Stimulated activated CD8-positive, alpha-beta memory T cell treated with anti-CD3 and anti-CD28 coated beads, Interleukin-15, amount 100 ng/mL, for 1 hour (primary cell): Measurements from ENCODE around the gene KLHL36.

ENCODE experiments used
- DNase-seq: peaks from one replicate; pipeline ENCODE4 v3.0.0-alpha.2; 2020; ENCODE audit warnings: low read depth

The KLHL36 gene

DNA sequence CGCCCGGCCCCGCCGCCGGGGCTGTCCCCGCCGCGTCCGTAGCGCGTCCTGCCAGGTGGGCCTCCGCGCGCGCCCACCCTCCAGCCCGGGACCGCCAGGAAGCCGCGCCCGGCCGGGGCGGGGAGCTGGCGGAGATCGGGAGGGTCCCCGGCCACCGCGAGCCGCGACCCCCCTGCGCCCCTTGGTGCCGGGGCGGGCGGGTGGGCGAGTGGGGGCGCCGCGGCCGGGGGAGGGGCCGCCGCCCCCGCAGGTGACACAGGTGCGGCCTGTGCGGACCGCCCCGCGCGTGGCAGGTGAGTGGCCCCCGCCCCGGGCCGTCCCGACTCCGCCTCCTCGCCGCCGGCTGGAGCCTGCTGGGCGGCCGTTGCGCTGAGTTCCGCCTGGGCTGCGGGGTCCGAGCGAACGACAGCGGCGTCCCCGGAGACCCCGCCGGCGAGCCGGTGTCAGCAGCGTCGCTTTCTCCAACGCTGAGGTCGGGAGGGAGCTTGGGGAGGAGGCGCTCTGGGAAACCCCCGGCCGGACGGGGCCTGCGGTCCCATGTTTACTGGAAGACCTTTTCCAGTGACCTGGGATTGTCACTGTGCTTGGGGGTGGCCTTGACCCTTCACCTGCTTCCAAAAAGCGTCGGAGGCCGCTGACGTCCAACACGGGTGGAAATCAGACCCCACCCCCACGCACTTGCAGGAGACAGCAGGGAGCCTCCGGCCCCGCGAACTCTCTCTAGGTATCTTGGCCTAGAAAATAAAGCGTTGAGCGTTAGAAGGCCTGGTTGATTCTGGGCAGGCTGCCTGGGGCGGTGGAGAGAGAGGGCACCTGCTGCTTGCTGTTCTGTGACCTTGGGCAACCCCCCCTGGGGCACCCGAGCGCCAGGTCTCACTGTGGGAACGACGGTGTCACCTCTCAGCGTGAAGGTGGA lies 542 bp downstream of the KLHL36 start:
- DNase-seq = no peak

DNA sequence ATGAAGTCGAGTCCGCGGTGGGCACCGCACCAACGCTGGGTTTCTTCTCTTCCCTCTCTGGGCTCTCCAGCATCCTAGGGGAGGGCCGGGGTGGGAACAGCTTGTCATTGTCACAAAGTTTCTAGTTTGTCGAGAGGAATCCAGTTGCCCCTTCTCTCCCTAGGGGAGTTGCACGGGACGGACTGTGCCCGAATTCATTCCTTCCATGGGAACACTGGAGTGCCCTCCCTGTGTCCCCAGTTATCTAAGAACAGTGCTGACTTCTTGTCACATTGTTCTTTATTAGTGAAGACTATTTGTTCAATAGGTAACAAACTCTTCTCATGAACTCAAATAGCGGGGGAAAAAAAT lies 1.2 kb downstream of the KLHL36 start:
- DNase-seq = no peak

DNA sequence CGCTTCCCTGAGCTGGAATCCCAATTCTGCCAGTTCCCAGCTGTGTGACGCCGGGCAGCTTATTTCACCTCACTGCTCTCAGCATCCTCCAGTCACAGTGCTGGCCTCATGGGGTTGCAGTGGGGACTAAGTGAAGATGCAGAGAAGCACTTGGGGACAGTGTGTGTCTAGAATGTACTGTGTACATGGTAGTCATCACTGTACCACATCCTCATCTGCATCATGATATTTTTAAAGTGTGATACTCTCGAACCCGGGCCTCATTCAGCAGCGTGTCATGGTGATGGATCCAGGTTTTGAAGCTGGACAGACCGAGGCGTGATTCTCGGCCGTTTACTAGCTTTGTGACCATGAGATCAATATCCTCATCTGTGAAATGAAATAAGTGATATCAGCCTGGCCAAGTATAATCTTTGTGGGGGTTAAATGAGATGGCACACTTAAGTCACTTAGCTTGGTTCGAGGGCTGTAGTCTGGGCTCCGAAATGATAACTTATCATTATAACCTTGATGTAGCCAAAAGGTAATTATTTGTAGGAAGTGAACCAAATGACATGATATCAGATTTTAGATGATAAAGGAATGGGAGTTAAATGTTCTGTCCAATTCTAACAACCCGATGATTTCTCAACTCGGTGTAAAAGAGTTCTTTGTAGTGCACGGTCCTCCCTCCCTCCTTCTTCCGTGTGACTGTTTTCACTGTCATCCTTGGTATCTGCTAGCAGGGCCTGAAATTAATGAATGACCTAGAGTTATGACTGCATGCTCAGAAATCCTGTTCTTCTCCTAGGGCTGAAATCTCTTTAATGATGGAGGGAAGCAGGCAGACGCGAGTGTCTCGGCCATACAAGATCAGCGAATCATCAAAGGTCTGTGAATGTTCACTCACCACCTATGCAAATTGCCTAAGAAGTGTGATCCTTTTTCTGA lies 2.0 kb downstream of the KLHL36 start:
- no peak for DNase-seq

DNA sequence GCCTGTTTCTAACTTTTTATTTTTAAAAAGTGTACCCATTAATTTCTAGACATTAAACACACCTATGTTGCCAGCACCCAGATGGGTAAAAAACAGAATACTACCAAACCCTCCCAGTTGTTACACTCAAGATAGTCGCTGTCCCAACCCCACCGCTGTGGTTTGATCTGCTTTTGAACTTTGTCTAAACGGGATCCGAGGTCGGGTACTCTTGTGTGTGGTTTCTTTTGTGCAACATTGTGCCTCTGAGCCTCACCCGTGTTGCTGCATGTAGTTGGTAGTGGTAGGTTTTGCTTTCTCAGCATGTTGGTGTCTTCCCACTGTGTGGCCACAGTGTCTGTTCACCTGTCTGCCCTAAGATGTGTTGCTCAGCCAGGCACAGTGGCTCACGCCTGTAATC lies 4.3 kb downstream of the KLHL36 start:
- DNase-seq = no peak

DNA sequence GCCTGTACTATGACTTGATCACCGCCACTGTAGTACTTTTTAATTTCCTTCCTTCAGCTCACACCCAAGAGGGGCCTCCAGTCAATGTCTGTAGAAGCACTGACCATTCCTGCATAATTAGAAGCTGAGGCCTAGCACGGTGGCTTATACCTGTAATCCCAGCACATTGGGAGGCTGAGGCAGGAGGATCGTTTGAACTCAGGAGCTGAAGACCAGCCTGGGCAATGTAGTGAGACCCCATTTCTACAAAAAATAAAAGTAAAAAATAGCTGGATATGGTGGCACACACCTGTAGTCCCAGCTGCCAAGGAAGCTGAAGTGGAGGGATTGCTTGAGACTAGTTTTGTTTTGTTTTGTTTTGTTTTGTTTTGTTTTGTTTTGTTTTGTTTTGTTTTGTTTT lies 5.9 kb downstream of the KLHL36 start:
- no peak for DNase-seq

DNA sequence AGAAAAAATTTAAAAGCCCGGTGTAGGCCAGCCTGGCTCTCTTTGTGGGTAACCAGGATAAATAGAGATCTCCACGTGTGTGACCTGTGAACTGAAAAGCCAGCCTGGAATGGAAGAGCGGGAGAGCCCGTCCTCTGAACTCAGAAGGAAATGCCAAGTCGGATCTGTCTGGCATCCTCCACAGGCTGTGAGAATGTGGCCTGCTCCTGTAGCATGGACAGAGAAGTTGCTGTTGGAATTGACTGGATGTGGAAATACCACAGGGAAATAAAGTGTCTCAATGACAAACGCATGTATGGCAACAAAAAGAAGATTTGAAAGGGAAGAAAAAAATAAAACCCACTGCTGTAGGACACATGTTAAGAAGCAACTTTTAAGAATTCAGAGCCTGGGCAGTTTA lies 6.7 kb downstream of the KLHL36 start:
- DNase-seq = no peak

DNA sequence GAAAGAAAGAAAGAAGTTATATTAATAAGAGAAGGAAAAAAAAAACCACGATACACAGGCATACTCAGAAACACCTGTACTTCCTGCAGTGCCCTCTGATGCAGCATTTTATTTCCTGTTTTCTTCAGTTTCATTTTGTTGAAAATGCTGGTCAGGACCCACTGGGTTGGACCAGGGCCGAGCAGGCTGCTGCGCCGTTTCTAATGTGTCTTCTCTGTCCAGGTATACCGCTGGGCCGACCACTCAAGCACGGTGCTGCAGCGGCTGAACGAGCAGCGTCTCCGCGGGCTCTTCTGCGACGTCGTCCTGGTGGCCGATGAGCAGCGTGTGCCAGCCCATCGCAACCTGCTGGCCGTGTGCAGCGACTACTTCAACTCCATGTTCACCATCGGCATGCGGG lies 8.3 kb downstream of the KLHL36 start:
- DNase-seq = no peak

DNA sequence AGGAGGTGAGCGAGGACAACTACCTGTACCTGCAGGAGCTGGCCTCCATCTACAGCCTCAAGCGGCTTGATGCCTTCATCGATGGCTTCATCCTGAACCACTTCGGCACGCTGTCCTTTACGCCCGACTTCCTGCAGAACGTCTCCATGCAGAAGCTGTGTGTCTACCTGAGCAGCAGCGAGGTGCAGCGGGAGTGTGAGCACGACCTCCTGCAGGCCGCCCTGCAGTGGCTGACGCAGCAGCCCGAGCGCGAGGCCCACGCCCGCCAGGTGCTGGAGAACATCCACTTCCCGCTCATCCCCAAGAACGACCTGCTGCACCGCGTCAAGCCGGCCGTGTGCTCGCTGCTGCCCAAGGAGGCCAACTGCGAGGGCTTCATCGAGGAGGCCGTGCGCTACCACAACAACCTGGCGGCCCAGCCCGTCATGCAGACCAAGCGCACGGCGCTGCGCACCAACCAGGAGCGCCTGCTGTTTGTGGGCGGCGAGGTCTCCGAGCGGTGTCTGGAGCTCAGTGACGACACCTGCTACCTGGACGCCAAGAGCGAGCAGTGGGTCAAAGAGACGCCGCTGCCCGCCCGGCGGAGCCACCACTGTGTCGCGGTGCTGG lies 9.0 kb downstream of the KLHL36 start:
- no peak for DNase-seq

DNA sequence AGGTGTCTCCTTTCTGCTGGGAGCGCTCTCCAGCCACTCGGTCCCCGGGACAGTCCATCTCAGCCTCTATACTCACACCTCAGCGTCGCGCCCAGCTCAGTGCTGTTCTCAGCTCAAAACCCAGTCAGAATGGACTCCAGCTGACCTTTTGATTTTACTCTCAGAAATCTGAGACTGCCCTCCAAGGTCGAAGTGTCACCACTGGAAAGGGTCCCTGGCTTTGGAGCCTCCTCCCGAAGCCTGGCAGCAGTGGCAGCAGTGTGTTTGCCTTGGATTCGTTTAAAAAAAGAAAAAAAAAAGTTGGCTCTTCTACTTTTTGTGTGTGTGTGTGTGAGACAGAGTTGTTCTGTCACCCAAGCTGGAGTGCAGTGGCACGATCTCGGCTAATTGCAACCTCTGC lies 10.4 kb downstream of the KLHL36 start:
- DNase-seq = no peak

DNA sequence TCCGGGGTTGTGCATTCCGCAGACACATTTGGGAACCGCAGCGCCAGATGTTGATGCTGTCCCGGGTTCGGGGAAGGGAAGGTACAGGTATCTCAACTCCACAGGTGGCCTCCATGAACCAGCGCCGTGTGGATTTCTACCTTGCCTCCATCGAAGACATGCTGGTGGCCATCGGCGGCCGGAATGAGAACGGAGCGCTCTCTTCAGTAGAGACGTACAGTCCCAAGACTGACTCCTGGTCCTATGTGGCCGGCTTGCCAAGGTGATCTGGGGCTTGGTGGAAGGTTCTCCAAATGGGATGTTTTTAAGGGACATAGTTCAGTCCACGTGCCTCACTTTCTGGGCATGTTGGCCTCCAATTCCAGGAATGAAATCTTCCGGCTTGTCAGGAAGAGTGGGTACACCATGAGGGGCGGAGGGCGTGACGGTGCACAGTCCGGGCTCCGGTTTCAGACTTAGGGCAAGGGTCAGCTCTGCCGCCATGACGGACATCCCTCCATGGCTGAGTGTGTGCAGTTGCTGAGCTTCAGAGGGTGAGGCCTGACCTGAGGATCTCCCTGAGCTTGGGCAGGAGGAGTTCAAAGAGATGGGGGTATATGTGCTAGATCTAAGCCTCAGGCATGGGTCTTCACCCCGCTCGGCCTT lies 11.5 kb downstream of the KLHL36 start:
- no peak for DNase-seq

DNA sequence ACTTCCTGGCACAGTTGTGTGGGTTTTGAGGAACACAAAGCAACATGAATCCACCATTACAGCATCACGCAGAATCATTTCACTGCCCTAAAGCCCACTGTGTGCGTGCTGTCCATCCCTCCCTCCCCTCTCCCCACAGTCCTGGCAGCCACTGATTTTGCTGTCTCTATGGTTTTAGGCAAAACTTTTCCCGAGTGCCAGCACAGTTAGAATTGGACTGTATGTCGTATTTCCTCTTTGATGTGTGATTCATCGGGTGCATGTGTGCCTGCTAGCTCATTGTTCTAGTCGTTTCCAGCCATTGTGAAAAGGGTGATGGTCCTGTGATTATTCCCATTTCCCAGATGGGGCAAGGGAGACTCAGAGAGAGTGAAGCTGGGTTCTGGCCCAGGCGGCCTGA lies 12.7 kb downstream of the KLHL36 start:
- DNase-seq = no peak

DNA sequence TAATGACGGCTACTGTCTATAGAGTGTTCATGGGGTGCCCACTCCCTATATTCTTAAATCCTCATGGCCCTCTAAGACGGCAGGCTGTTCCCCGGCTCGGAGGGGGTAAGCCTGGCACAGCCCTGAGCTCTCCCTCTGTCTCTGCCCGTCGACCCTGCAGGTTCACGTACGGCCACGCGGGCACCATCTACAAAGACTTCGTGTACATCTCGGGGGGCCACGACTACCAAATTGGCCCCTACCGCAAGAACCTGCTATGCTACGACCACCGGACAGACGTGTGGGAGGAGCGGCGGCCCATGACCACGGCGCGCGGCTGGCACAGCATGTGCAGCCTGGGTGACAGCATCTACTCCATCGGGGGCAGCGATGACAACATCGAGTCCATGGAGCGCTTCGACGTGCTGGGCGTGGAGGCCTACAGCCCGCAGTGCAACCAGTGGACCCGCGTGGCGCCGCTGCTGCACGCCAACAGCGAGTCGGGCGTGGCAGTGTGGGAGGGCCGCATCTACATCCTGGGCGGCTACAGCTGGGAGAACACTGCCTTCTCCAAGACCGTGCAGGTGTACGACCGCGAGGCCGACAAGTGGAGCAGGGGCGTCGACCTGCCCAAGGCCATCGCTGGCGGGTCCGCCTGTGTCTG lies 13.2 kb downstream of the KLHL36 start:
- no peak for DNase-seq

DNA sequence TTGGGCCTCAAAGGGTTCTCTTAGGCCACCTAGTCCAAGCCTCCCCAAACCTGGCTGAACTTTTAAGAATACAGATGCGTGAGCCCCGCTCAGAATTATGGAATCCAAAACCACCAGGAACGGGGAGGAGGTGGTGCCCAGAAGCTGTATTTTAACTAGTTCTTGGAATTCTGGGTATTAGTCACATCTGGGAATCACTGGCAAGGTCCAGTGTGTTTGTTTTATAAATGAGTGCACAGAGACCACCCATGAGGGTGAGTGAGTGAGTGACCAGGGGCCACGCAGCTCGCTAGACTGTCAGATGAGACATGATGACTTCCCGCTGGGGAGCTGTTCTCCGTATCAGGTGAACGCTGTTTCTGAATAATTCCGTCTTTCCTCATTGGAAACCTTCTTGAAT lies 14.2 kb downstream of the KLHL36 start:
- DNase-seq = no peak

DNA sequence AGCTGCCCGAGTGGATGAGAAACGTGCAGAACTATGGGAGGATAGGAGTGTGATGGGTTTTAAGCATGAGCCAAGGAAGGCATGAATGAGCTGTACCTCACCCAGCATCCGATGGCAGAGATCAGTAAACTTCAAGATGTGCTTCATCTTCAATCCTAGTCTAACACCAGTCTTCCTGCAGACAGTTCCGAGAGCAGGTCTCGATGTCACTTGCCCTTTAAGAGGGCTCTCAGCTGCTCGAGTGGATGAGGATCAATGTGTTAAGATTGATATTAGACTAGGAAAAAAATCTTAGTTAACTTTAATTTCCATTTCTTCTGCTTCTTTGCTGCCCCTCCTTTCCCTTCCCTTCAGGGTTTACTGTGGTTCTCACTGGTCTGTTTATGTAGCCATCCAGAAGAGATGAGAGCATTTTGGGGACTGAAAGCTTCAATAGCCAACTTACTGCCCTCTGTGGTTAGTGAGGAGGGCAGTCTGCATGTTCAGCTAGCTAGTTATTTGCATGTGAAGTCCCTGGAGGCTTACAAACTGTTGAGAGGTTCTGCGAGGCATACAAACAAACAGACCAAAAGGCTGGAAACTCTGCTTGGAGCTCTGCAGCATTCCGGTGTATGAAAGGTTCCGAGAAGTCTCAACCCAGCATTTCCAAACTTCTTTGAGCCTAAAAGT lies 15.3 kb downstream of the KLHL36 start:
- no peak for DNase-seq

DNA sequence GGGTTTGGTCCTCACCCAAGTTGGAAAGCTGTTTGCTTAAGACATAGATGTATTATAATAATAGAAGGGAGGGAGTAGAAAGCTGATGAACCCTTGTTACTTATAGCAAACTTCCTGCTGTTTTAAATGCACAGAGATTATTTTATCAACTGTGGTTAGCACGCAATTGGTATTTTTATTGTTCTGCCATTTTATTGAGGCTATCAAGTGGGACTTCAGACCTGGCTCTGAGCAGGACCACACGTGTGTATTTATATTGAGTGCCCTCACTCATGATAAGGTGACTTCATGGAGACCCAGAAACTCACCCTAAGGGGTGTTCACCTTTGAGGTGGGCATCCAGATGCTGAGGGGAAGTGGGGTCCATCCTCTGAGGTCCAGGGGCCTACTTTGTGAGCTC lies 17.0 kb downstream of the KLHL36 start:
- no peak for DNase-seq

DNA sequence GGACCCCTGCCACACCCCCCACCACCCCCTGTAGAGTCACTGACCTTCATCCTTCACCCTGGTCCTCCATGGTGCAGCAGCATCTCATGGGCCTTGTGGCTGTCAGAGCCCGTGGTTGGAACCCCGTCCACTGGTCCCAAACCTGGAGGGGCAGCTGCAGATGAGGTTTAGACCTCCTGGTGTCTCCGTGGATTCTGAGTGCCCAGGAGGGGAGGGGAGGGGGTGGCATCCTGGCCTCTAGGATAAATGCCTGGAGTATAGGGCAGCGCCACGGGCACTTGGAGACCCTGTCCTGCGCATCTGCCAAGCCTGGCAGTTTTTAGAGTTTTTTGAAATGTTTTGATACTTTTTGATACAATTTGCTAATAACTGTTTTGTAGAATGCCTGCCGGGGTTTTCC lies 17.5 kb downstream of the KLHL36 start:
- no peak for DNase-seq

DNA sequence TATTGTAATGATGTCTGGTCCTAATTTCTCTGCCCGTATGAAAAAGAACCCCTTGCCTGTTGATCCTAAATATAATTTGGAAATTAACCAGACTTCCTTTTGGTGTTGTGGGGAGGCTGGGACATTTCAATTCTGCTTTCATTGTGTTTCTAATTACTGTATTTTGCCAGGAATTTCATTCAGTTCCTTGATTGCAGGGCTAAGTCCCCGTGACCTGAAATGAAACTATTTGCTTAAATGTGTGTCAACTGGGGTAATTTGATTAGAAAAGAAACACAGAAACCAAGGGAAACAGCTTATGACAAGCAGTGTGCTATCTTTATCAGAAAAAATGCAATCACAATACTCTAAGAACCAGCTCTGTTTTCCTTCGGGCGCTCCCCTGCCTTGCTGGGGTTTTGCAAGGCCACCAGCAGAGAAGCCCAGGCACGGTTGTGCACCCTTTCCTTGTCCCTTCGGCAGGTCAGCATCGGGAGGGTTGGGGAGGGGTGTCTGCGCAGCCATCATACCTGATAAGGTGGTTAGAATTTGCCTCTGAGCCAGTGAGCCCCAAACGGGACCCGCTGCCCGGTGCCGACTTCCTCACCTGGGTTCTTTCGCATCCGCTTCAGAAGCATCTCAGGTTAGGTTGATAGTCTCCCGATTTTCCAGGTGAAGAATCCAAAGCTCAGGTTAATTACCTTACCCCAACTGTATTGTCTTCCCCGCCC lies 19.4 kb downstream of the KLHL36 start:
- DNase-seq = no peak

DNA sequence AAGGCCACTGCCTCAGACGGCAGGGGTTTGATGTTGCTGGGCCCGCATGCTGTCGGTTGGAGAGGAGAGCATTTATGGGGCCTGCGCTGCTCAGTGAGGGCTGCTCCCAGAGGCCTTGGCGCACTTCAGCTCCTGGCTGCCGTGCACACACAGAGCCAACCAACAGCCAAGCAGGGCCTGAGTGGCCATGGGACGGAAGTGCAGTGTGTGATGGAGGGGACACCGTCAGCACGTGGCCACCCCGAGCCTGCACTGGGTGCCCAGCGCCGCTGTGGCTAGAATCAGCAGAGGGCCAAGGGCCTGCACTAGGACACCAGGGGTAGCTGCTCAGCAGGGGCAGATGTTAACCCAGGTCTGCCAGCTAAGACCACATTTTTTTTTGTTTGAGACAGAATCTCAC lies 21.8 kb downstream of the KLHL36 start:
- DNase-seq = no peak

DNA sequence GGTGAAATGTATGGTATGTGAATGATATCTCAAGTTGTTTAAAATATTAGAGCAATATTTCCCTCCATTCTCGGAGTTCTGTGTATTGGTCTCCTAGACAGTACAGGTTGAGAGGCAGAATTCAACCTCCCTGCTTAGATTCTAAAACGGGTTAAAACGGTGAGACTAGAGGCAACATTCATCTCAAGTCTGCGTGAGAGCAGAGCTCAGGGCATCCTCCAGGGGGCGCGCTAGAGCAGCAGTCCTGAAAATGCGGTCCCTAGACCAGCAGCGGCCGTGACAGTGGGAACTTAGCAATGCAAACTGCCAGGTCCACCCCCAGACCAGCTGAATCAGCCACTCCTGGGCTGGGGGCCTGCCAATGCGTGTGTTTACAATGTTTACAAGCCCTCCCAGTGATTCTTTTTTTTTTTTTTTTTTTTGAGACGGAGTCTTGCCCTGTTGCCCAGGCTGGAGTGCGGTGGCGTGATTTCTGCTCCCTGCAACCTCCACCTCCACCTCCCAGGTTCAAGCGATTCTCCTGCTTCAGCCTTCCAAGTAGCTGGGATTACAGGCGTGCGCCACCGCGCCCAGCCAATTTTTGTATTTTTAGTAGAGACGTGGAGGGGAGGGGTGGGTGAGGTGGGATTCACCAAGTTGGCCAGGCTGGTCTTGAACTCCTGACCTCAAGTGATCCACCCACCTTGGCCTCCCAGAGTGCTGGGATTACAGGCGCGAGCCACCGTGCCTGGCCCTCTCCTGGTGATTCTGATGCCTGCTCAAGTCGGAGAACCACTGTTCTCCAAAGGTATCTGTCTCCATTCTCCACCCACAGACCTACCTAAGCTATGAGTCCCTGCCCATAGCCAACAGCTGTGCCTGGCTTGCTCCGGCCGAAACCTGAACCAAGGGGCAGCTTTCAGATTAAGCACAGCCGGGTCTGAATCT lies 24.2 kb downstream of the KLHL36 start:
- peak; percentile 65 for DNase-seq

DNA sequence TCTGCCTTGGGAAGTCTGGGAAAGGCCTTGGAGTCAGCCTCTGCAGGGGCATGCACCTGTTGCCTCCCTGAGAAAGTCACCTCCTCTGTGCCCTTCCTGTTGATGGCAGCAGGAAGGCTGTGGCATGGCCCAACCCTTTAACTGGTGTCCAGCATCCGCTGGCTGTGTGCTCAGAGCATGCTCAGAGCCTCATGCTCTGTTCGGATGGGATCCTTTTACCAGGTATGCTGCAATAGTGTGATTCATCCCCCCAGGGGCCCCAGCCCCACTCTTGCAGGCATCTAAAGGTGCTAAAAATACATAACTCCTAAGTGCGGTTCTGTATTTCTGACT lies 24.9 kb downstream of the KLHL36 start:
- no peak for DNase-seq
